CD8-positive, alpha-beta memory T cell (primary cell): ENCODE measurements around the gene CCDC184. TPM values are rescaled to one million over a fixed set of nuclear protein-coding genes. Genes with fewer than 3 reads are reported as not detected.

Source experiments
- CTCF ChIA-PET: fragments of 350-600 bp; sonication (Branson Sonifier 250); formaldehyde crosslinking; loops from one replicate; lab custom pipeline; 2021; ENCODE audit warnings: antibody characterized with exemption; lab: Charles Lee
- POLR2A ChIA-PET: fragments of 350-600 bp; sonication (Branson Sonifier 250); formaldehyde crosslinking; loops from one replicate; lab custom pipeline; 2021; ENCODE audit warnings: antibody characterized with exemption; lab: Charles Lee
- DNase-seq, 5 donors: peaks; one replicate each; pipeline versions ENCODE4 v3.0.0 to v3.0.0-alpha.2; 2020 to 2022; ENCODE audit warnings: mixed read lengths in 1 of 5
- H3K27ac ChIP-seq: one replicate; pipeline ENCODE4 v1.7.0; 2013; ENCODE audit warnings: low read depth, mild to moderate bottlenecking, low read length, moderate library complexity
- H3K27me3 ChIP-seq: 2 replicates; pipeline ENCODE4 v1.7.0; 2013; ENCODE audit warnings: low read length, mild to moderate bottlenecking; ENCODE audit not compliant: insufficient read depth, poor library complexity, severe bottlenecking
- H3K36me3 ChIP-seq: 2 replicates; pipeline ENCODE4 v1.7.0; 2013; ENCODE audit warnings: mild to moderate bottlenecking, low read length, moderate library complexity; ENCODE audit not compliant: insufficient read depth
- H3K4me1 ChIP-seq: 2 replicates; pipeline ENCODE4 v1.7.0; 2013; ENCODE audit warnings: mild to moderate bottlenecking, low read length, moderate library complexity; ENCODE audit not compliant: insufficient read depth
- H3K4me3 ChIP-seq: 2 replicates; pipeline ENCODE4 v1.7.0; 2013; ENCODE audit warnings: mild to moderate bottlenecking, low read length
- H3K9me3 ChIP-seq: 2 replicates; pipeline ENCODE4 v1.7.0; 2013; ENCODE audit warnings: mild to moderate bottlenecking, low read length
- H3K27ac Mint-ChIP-seq, 8 donors: one replicate each; pipeline ENCODE4 v1.8.0; 2020 to 2021; ENCODE audit warnings: mixed read lengths in 8 of 8, mild to moderate bottlenecking in 6 of 8, inconsistent platforms in 3 of 8, moderate library complexity in 3 of 8
- H3K27me3 Mint-ChIP-seq, 2 donors: one replicate each; pipeline ENCODE4 v1.8.0; 2020 to 2021; ENCODE audit warnings: mixed read lengths in 2 of 2, mild to moderate bottlenecking in 1 of 2, moderate library complexity in 1 of 2
- H3K36me3 Mint-ChIP-seq, 3 donors: one replicate each; pipeline ENCODE4 v1.8.0; 2020 to 2021; ENCODE audit warnings: mixed read lengths in 3 of 3, inconsistent platforms in 1 of 3, mild to moderate bottlenecking in 1 of 3
- H3K4me1 Mint-ChIP-seq, 3 donors: one replicate each; pipeline ENCODE4 v1.8.0; 2020 to 2021; ENCODE audit warnings: mixed read lengths in 3 of 3, inconsistent platforms in 1 of 3, mild to moderate bottlenecking in 1 of 3
- H3K4me3 Mint-ChIP-seq, 7 donors: one replicate each; pipeline ENCODE4 v1.8.0; 2020 to 2021; ENCODE audit warnings: mixed read lengths in 7 of 7, mild to moderate bottlenecking in 6 of 7, moderate library complexity in 4 of 7, inconsistent platforms in 2 of 7
- H3K9me3 Mint-ChIP-seq, 5 donors: one replicate each; pipeline ENCODE4 v1.8.0; 2020 to 2022; ENCODE audit warnings: mixed read lengths in 5 of 5, mild to moderate bottlenecking in 3 of 5, moderate library complexity in 2 of 5, inconsistent platforms in 1 of 5
- polyA plus RNA-seq: library from polyadenylated mRNA; unstranded; fragments of 300-500 nt; fragmentation: Illumina TruSeq; gene quantifications from one replicate; pipeline ENCODE4 v1.2.3, GENCODE V29; 2021
- total RNA-seq, 2 experiments: library from RNA; stranded (reverse); gene quantifications; one replicate each; pipeline ENCODE4 v1.2.3, GENCODE V29; 2021

The CCDC184 gene
- total and polyA plus RNA-seq, 3 experiments from 2014 or later: 0.72 to 0.97 (median 0.91) TPM

DNA sequence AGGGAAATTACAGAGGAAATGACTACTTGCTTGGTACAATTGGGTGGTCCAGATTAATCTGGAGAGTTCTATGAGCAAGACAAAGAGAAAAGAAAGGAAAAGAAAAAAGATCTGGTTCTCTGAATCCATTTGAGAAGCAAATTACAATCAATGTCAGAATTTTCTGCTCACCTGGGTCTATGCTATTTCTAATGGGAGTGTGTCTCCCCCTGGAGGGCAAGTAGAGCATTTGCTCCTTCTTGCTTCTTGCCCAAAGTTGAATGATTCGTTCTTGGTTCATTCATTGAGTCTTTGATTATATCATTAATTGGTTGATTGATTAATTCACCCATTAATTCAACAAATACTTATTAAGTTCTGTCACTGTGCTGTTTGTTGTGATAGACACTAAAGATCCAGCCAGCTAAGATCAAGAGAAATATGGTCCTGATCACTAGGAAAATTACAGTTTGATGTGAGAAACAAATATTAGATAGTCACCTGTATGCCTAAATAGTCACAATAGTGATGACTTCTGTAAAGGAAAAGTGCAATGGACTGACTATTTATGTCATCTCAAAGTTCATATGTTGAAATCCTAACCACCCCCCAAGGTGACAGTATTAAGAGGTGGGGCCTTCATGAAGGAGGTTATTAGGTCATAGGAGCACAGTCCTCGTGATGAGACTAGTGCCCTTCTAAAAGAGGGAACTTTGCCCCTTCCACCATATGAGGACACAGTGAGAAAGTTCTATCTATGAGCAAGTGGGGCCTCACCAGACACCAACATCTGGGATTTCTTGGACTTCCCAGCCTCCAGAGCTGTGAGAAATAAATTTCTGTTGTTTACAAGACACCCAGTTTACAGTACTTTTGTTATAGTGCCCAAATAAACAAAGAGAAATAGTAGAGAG, 18.1 kb upstream of the CCDC184 start:
- Mint-ChIP-seq H3K36me3 (peaks cover 0 to 1% (median 0%) of the 10 kb centered on the region in 3 donors), H3K4me3 (no peak overlapping the region), H3K27me3 (peaks cover 5 to 25% of the 10 kb centered on the region in 2 donors), H3K27ac (no peak overlapping the region), H3K9me3 (no peaks in the 10 kb centered on the region), H3K4me1 (no peaks in the 10 kb centered on the region)
- Histone ChIP-seq H3K4me1 (no peaks in the 10 kb centered on the region), H3K9me3 (no peaks in the 10 kb centered on the region), H3K27ac (no peak overlapping the region), H3K27me3 (no peaks in the 10 kb centered on the region), H3K36me3 (no peaks in the 10 kb centered on the region), H3K4me3 (no peak overlapping the region)
- ChIA-PET POLR2A (interaction anchor here (0.6 kb wide), 1 partner anchor 12 kb away, joined by 3 read pairs; no protein-coding TSS in a partner anchor), CTCF (interaction anchor here (1.0 to 2.1 kb wide), 6 partner anchors 11 to 453 kb away, joined by 3 to 9 read pairs (median 4); partner anchors contain the start of gene CCDC184)
- DNase-seq: peak; percentile 9 to 66 (median 60)

DNA sequence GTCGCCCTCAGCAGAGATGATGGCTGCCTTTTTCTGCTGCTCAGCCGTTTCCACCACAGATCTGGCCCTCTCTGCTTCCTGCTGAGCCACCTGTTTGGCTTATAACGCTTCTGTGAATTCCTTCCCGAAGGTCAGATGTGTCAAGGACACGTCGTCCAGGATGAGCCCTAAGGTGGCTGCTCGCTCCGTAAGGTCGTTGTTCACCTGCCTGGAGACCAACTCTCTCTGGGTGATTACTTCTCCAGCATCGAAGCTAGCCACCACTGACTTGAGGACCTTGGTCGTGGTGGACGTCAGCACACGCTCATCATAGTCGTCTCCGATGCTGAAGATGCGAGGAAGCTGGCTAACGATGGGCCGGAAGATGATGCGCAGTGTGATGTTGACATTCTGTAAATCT, 14.4 kb upstream of the CCDC184 start:
- no peaks in the 10 kb centered on the region for H3K4me1 Mint-ChIP-seq
- no peak overlapping the region for H3K27ac Mint-ChIP-seq
- no peaks in the 10 kb centered on the region for H3K27me3 ChIP-seq
- H3K9me3 Mint-ChIP-seq: no peaks in the 10 kb centered on the region
- H3K27me3 Mint-ChIP-seq: peaks cover 5 to 16% of the 10 kb centered on the region in 2 donors
- no peak overlapping the region for H3K4me3 Mint-ChIP-seq
- no peaks in the 10 kb centered on the region for H3K36me3 Mint-ChIP-seq
- no peak overlapping the region for H3K4me3 ChIP-seq
- no peaks in the 10 kb centered on the region for H3K36me3 ChIP-seq
- H3K4me1 ChIP-seq: no peaks in the 10 kb centered on the region
- CTCF ChIA-PET: no interaction called here
- POLR2A ChIA-PET: no interaction called here
- H3K9me3 ChIP-seq: no peaks in the 10 kb centered on the region
- no peak overlapping the region for H3K27ac ChIP-seq
- no peak for DNase-seq

DNA sequence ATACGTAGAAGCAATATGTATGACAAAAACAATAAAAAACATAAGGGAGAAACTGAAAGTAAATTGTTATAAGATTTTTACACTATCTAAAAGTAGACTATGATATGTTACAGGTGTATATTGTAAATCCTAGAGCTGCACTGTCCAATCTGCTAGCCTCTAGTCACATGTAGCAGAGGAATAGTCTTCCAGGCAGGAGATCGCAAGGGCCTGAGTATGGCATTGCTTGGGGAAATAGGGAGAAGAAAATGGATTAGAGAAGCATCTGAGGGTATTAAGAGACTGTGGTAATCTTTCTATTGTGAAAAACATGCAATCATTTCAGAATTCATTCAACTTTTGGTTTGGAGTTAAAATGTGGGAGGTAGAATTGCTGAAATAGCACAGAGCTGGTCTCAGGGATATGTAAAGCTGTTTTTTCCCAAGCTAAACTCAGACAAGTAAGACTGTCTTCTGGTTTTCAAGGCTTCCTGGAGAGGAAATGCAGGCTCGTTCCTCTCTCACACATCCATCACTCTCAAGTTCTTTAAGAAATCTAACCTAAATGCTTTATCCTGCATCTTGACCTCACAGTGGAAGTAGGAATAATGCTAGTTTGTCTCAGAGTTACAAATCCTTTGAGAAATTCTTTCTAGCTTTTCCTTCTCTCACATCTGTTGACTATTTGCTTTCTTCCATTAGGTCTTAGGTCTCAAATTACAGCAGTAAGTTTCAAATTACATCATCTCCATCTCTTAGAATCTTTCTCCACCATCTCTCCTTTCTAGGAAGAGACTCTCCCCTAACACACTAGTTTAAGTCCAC, 7.6 kb upstream of the CCDC184 start:
- CTCF ChIA-PET: interaction anchor here (1.0 to 1.3 kb wide), 4 partner anchors 8 to 432 kb away, joined by 3 to 5 read pairs (median 3); no protein-coding TSS in a partner anchor
- Histone ChIP-seq H3K4me1 (no peaks in the 10 kb centered on the region), H3K4me3 (no peak overlapping the region), H3K27ac (no peak overlapping the region), H3K27me3 (no peaks in the 10 kb centered on the region), H3K9me3 (no peaks in the 10 kb centered on the region), H3K36me3 (no peaks in the 10 kb centered on the region)
- Mint-ChIP-seq H3K4me3 (peak overlapping the region in 2 of 7 donors; percentile 4 to 41), H3K4me1 (peaks cover 3 to 9% (median 7%) of the 10 kb centered on the region in 3 donors), H3K27ac (peak overlapping the region in 1 of 8 donors; percentile 62), H3K9me3 (no peaks in the 10 kb centered on the region), H3K36me3 (no peaks in the 10 kb centered on the region), H3K27me3 (peaks cover 2 to 22% of the 10 kb centered on the region in 2 donors)
- DNase-seq: no peak
- POLR2A ChIA-PET: no interaction called here

DNA sequence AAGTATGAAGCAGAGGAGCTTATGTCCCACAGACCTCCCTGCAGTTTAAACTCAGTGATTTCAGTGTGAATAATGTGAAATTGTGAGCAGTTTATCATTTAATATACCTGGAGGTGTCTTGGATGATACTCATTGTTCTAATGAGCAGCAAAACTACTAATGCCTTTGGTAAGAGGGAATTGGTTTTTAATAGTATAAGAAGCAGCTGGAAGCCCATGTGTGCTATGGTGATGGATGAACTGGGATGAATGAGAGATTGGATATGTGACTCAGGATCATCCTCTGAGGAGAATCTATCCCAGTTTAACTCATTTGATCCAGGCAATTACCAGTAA, 7.1 kb upstream of the CCDC184 start:
- H3K27ac ChIP-seq: no peak overlapping the region
- H3K9me3 Mint-ChIP-seq: no peaks in the 10 kb centered on the region
- no peaks in the 10 kb centered on the region for H3K9me3 ChIP-seq
- no peak overlapping the region for H3K27ac Mint-ChIP-seq
- no peak overlapping the region for H3K4me3 Mint-ChIP-seq
- CTCF ChIA-PET: interaction anchor here (1.0 to 1.3 kb wide), 4 partner anchors 9 to 432 kb away, joined by 3 to 5 read pairs (median 3); no protein-coding TSS in a partner anchor
- H3K27me3 ChIP-seq: no peaks in the 10 kb centered on the region
- no peak overlapping the region for H3K4me3 ChIP-seq
- peaks cover 2 to 26% of the 10 kb centered on the region in 2 donors for H3K27me3 Mint-ChIP-seq
- POLR2A ChIA-PET: no interaction called here
- no peaks in the 10 kb centered on the region for H3K36me3 ChIP-seq
- H3K36me3 Mint-ChIP-seq: no peaks in the 10 kb centered on the region
- peaks cover 3 to 9% (median 7%) of the 10 kb centered on the region in 3 donors for H3K4me1 Mint-ChIP-seq
- no peaks in the 10 kb centered on the region for H3K4me1 ChIP-seq
- DNase-seq: no peak

DNA sequence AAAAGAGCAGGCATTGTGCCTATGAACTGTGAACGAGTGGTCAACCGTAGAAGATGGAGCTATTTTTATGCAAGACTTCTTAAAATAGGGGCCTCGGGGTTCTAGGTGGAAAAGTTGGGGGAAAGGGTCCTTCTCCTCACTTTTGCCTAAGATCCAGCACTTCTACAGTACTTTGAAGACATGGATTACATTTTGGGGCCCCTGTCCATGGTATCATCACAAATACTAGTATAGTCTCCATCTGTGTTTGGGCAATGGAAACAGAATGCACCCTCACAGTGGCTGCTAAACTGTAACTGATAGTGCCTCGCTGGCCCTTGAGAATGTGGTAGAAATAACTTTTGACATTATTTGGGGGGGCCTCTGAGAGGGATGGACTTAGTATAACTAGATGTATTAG, 5.5 kb upstream of the CCDC184 start:
- peaks cover 10 to 15% (median 15%) of the 10 kb centered on the region in 3 donors for H3K4me1 Mint-ChIP-seq

DNA sequence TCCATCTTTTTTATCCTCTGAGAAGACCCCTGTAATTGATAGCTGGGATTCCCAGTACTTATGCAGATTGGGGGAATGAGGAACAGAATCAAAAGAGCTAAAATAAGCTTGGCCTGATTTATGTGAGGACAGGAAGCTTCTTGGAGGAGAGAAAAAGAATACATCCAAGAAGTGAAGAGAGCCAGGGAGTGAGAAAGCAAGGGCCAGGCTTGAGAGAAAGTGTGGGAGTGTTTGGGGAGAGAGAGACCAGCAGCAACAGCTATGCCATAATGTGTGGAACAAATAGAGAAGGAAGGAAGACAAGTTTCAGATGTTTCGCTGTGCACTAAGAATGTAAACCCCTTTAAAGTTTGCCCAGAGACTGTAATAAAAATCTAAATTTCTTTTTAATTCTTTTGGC, 4.0 kb upstream of the CCDC184 start:
- DNase-seq: no peak
- Mint-ChIP-seq H3K9me3 (no peaks in the 10 kb centered on the region), H3K27me3 (peaks cover 8 to 31% of the 10 kb centered on the region in 2 donors), H3K4me3 (peak overlapping the region in 1 of 7 donors; percentile 38), H3K36me3 (peaks cover 0 to 6% (median 0%) of the 10 kb centered on the region in 3 donors), H3K4me1 (peaks cover 13 to 23% (median 15%) of the 10 kb centered on the region in 3 donors), H3K27ac (no peak overlapping the region)
- CTCF ChIA-PET: interaction anchor here (0.6 to 1.2 kb wide), 4 partner anchors 9 to 216 kb away, joined by 3 to 5 read pairs (median 4); partner anchors contain the start of gene TMEM106C
- Histone ChIP-seq H3K9me3 (no peaks in the 10 kb centered on the region), H3K36me3 (no peaks in the 10 kb centered on the region), H3K4me1 (peaks cover 14% of the 10 kb centered on the region), H3K4me3 (no peak overlapping the region), H3K27ac (no peak overlapping the region), H3K27me3 (peaks cover 4% of the 10 kb centered on the region)
- POLR2A ChIA-PET: interaction anchor here (1.0 kb wide), 1 partner anchor 18 kb away, joined by 3 read pairs; no protein-coding TSS in a partner anchor

More for the DNA sequence above, 5.5 kb upstream of the CCDC184 start:
- Mint-ChIP-seq H3K4me3 (no peak overlapping the region), H3K9me3 (no peaks in the 10 kb centered on the region), H3K27ac (no peak overlapping the region), H3K36me3 (peaks cover 0 to under 1% (median 0%) of the 10 kb centered on the region in 3 donors), H3K27me3 (peaks cover 2 to 26% of the 10 kb centered on the region in 2 donors)
- Histone ChIP-seq H3K27me3 (no peaks in the 10 kb centered on the region), H3K36me3 (no peaks in the 10 kb centered on the region), H3K4me3 (no peak overlapping the region), H3K27ac (no peak overlapping the region), H3K9me3 (no peaks in the 10 kb centered on the region), H3K4me1 (peaks cover 9% of the 10 kb centered on the region)
- ChIA-PET CTCF (no interaction called here), POLR2A (interaction anchor here (0.6 to 1.2 kb wide), 2 partner anchors 19 to 211 kb away, joined by 3 to 4 read pairs; no protein-coding TSS in a partner anchor)
- DNase-seq: no peak

DNA sequence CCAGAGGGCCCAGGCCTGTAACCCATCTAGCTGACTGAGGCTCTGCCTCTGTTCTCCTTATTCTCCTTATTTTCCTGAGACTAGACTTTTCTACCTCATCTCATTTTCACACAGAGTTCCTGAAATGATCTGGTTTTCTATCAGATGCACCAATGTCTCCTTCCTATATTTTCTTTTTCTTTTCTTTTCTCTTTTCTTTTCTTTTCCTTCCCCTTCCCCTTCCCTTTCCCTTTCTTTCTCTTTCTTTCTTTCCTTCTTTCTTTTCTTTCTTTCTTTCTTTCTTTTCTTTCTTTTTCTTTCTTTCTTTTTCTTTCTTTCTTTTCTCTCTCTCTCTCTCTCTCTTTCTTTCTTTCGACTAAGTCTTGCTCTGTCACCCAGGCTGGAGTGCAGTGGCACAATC, 3.0 kb upstream of the CCDC184 start:
- CTCF ChIA-PET: interaction anchor here (1.1 to 1.3 kb wide), 2 partner anchors 10 to 17 kb away, joined by 4 read pairs; no protein-coding TSS in a partner anchor
- no peak overlapping the region for H3K27ac ChIP-seq
- H3K4me3 ChIP-seq: no peak overlapping the region
- no peak for DNase-seq
- Mint-ChIP-seq H3K27me3 (peaks cover 14 to 40% of the 10 kb centered on the region in 2 donors), H3K36me3 (peaks cover 0 to 6% (median 0%) of the 10 kb centered on the region in 3 donors), H3K4me1 (peaks cover 13 to 26% (median 14%) of the 10 kb centered on the region in 3 donors), H3K4me3 (no peak overlapping the region), H3K27ac (no peak overlapping the region), H3K9me3 (no peaks in the 10 kb centered on the region)
- H3K27me3 ChIP-seq: peaks cover 12% of the 10 kb centered on the region
- POLR2A ChIA-PET: no interaction called here
- no peaks in the 10 kb centered on the region for H3K9me3 ChIP-seq
- H3K36me3 ChIP-seq: no peaks in the 10 kb centered on the region
- peaks cover 16% of the 10 kb centered on the region for H3K4me1 ChIP-seq
